NCI-H1092 (cell line): ENCODE results near the gene SYNDIG1.

Experiments
- DNase-seq: peaks from one replicate; lab custom pipeline; 2025; lab: John Stamatoyannopoulos, UW

The SYNDIG1 gene

GRCh38 chr20:24674921-24675605 lies 205.6 kb downstream of the SYNDIG1 start:
- DNase-seq, result no peak

- DNase-seq, result no peak
Measured at GRCh38 chr20:24675651-24676352, 206.4 kb downstream of the SYNDIG1 start.

GRCh38 chr20:24676353-24676977 lies 207.0 kb downstream of the SYNDIG1 start:
- no peak for DNase-seq

GRCh38 chr20:24676978-24677370 lies 207.5 kb downstream of the SYNDIG1 start:
- DNase-seq, result no peak

GRCh38 chr20:24677626-24678315 lies 208.3 kb downstream of the SYNDIG1 start:
- DNase-seq, result no peak

- no peak for DNase-seq
Measured at GRCh38 chr20:24678351-24679106, 209.1 kb downstream of the SYNDIG1 start.

GRCh38 chr20:24679448-24680047 lies 210.1 kb downstream of the SYNDIG1 start:
- DNase-seq, result no peak

- DNase-seq, result no peak
Measured at GRCh38 chr20:24681634-24682495, 212.4 kb downstream of the SYNDIG1 start.

GRCh38 chr20:24682496-24682985 lies 213.1 kb downstream of the SYNDIG1 start:
- no peak for DNase-seq

GRCh38 chr20:24683676-24684075 lies 214.2 kb downstream of the SYNDIG1 start:
- no peak for DNase-seq

- no peak for DNase-seq
Measured at GRCh38 chr20:24684421-24684871, 215.0 kb downstream of the SYNDIG1 start.

- no peak for DNase-seq
Measured at GRCh38 chr20:24684956-24685691, 215.7 kb downstream of the SYNDIG1 start.

GRCh38 chr20:24685736-24686135 lies 216.3 kb downstream of the SYNDIG1 start:
- no peak for DNase-seq

- DNase-seq, result no peak
Measured at GRCh38 chr20:24686156-24686555, 216.7 kb downstream of the SYNDIG1 start.

- DNase-seq, result no peak
Measured at GRCh38 chr20:24690408-24690807, 221.0 kb downstream of the SYNDIG1 start.

GRCh38 chr20:24691901-24692351 lies 222.5 kb downstream of the SYNDIG1 start:
- DNase-seq, result no peak

- no peak for DNase-seq
Measured at GRCh38 chr20:24692446-24693200, 223.2 kb downstream of the SYNDIG1 start.

GRCh38 chr20:24693466-24694156 lies 224.2 kb downstream of the SYNDIG1 start:
- no peak for DNase-seq
